ENCODE data around the gene CMIP.
A peak's percentile ranks its signal among the peaks of the same experiment; 100 is the strongest.

CMIP gene

DNA sequence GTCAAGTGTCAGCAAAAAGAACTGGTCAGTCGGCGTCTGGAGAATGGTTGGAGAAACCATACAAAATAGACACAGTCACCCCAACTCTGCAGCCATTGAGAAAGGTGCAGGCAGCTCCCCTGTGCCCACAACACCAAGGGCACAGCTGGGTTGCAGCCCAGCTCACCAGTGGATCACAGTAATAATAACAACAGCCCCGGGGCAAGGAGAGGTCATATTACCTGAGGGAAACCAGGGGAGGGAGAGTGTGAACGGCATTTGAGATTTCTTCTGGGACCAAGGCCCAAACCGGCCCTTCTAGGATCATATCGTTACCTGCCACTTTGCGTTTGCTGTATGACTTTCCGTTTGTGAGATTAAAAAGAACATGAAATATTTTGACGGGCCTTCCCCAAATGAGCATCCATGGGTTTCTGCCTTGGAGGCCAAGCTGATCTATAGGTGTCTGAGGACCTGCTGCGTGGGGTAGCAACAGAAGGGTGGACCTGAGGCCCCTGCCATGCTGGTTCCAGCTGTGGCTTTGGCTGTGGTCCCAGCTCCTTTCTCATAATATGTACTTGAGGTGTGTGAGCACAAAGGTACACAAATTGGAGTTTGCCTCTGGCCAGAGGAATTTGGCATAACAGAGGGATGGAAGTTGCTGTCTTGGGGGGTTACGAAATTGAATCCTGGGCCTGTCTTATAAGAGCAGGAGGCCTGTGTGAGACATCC, 154.6 kb downstream of the CMIP start:
- TF ChIP-seq, protein P1, sequence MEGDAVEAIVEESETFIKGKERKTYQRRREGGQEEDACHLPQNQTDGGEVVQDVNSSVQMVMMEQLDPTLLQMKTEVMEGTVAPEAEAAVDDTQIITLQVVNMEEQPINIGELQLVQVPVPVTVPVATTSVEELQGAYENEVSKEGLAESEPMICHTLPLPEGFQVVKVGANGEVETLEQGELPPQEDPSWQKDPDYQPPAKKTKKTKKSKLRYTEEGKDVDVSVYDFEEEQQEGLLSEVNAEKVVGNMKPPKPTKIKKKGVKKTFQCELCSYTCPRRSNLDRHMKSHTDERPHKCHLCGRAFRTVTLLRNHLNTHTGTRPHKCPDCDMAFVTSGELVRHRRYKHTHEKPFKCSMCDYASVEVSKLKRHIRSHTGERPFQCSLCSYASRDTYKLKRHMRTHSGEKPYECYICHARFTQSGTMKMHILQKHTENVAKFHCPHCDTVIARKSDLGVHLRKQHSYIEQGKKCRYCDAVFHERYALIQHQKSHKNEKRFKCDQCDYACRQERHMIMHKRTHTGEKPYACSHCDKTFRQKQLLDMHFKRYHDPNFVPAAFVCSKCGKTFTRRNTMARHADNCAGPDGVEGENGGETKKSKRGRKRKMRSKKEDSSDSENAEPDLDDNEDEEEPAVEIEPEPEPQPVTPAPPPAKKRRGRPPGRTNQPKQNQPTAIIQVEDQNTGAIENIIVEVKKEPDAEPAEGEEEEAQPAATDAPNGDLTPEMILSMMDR (IDR thresholded peaks at IDR 0.05; ENCODE audit: insufficient read depth, low read depth, low read length, missing control alignments) = no peak
- H3K4me3 ChIP-seq (ENCODE audit: low read length) = no peak overlapping the region
- peak; percentile 42 for DNase-seq (ENCODE audit: low read depth)

DNA sequence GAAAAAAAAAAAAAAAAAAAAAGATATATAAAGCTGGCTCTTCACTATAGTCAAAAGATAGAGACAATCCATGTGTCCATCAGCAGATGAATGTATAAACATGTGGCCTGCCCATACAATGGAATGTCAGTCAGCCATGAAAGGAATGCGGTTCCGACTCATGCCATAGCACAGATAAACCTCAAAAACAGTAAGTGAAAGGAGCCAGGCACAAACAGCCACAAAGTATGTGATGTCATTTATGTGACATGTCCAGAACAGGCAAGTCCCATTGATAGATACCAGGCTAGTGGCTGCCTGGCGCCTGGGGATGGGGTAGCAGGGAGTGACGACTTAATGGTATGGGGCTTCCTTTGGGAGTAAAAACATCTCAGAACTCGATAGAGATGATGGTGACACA, 155.7 kb downstream of the CMIP start:
- H3K4me3 ChIP-seq (ENCODE audit: low read length) = no peak overlapping the region
- DNase-seq (ENCODE audit: low read depth) = peak; percentile 77
- TF ChIP-seq, protein P1 (IDR thresholded peaks at IDR 0.05; ENCODE audit: insufficient read depth, low read depth, low read length, missing control alignments) = no peak

DNA sequence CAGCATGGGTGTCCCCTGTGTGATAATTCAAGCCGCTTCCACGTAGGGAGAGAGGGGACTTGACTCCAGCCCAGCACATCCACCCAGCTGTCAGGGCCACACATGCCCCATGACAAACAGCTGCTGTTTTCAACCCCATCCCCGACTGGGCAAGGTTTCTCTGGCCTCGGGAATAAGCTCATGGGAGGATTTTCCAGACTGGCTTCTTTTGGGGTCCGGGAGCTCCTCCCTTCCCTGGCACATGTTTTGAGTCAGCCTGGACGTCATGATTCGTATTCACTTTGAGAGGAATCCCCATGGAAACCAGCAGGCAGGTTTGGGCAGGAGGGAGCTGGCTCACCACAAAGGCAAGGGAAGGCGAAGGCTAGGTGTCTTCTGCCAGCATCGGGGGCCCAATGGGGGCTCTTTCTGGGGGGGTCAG, 156.4 kb downstream of the CMIP start:
- H3K4me3 ChIP-seq (ENCODE audit: low read length) = no peak overlapping the region
- TF ChIP-seq, protein P1 (IDR thresholded peaks at IDR 0.05; ENCODE audit: insufficient read depth, low read depth, low read length, missing control alignments) = no peak
- DNase-seq (ENCODE audit: low read depth) = peak; percentile 97

DNA sequence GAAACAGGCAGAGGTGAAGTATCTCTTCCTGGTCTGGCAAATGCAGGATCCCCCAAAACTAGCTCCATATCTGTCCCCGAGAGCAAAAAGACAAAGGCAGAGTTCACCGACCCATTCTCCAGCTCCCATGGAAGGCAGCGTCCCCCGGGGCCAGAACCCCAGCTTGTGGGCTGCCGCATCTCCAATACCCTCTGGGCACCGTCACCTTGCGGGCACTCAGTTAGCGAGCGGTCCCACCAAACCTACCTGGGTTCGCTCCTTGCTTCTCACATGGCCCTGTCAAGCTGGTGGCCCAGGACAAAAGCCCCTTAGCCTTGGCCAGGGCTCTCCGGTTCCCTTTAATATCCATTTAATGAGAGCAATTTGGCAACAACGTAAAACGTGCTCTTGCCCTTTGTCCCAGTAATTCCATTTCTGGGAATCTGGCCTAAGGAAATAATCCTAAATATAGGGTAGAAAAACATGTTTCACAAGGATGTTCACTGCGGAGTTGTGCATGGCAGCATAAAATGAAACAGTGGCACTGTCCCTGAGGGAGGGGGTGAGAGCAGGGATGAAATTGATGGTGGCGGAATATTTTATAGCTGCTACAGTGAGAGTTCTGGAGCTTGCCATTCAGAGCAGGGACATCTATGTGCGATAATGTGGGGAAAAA, 157.1 kb downstream of the CMIP start:
- H3K4me3 ChIP-seq (ENCODE audit: low read length) = no peak overlapping the region
- TF ChIP-seq, protein P1 (IDR thresholded peaks at IDR 0.05; ENCODE audit: insufficient read depth, low read depth, low read length, missing control alignments) = no peak
- peak; percentile 19 for DNase-seq (ENCODE audit: low read depth)

DNA sequence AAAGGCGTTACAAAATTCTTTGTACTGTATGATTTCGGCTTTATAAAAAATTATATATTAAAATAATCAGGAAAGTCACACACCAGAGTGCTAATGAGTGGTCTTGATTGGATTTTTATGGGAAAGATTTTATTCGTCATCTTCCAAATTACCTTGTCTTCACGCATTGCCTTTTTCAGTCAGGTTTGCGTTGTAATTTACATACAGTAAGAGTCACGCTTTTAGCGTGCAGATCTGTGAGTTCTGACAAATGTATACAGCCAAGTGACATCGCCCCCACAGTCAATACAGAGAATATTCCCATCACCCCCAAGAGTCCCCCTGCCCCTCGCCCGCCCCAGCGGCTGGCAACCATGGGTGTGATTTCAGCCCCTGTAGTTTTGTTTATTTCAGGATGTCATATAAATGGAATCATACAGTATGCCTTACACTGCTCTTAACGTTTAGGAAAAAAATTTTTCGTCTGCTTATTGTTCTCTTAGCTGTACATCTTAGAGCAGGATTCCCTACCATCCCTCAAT, 157.7 kb downstream of the CMIP start:
- H3K4me3 ChIP-seq (ENCODE audit: low read length) = no peak overlapping the region
- no peak for DNase-seq (ENCODE audit: low read depth)
- TF ChIP-seq, protein P1 (IDR thresholded peaks at IDR 0.05; ENCODE audit: insufficient read depth, low read depth, low read length, missing control alignments) = no peak

DNA sequence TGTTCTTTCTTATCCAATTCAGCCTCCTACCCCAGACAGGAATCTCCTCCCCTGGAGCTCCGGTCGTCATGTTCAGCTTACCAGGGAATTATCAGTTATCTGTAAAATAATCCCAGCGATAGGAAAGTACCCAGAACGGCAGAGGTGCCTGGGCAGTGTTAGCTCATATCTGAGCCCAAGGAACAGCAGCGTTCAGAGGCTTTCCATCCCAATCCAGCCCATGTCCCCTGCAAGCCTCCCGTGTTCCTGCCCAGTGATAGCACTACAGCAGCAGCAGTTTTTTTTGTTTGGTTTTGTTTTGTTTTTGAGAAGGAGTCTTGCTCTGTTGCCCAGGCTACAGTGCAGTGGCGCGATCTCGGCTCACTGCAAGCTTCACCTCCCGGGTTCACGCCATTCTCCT, 158.2 kb downstream of the CMIP start:
- no peak overlapping the region for H3K4me3 ChIP-seq (ENCODE audit: low read length)
- TF ChIP-seq, protein P1 (IDR thresholded peaks at IDR 0.05; ENCODE audit: insufficient read depth, low read depth, low read length, missing control alignments) = no peak
- DNase-seq (ENCODE audit: low read depth) = no peak
